Stimulated activated CD4-positive, alpha-beta T cell treated with anti-CD3 and anti-CD28 coated beads, Interleukin-4, amount 100 ng/mL, for 1 hour (primary cell): ENCODE data around the gene NDE1.
A peak's percentile ranks its signal among the peaks of the same experiment; 100 is the strongest.
"Not testable (repeated sequence)": the region's sequence is repeated elsewhere in the genome, so short reads cannot be mapped to it uniquely, and the experiment has no call there.

Experiments used
- DNase-seq: peaks from one replicate; pipeline ENCODE4 v3.0.0-alpha.2; 2020

Gene NDE1

GRCh38 chr16:15621456-15621855 lies 28.6 kb upstream of the NDE1 start:
- no peak for DNase-seq

GRCh38 chr16:15621889-15622288 lies 28.2 kb upstream of the NDE1 start:
- DNase-seq, result no peak

- DNase-seq, result no peak
Measured at GRCh38 chr16:15631730-15632409, 18.2 kb upstream of the NDE1 start.

GRCh38 chr16:15635926-15636325 lies 14.1 kb upstream of the NDE1 start:
- no peak for DNase-seq

- no peak for DNase-seq
Measured at GRCh38 chr16:15636392-15636873, 13.6 kb upstream of the NDE1 start.

- DNase-seq, result peak; percentile 22
Measured at GRCh38 chr16:15639061-15639568, 10.9 kb upstream of the NDE1 start.

- no peak for DNase-seq
Measured at GRCh38 chr16:15640966-15641365, 9.1 kb upstream of the NDE1 start.

GRCh38 chr16:15641753-15642556 lies 8.1 kb upstream of the NDE1 start:
- DNase-seq, result no peak

GRCh38 chr16:15642557-15643047 lies 7.4 kb upstream of the NDE1 start:
- DNase-seq, result peak; percentile 69

- peak; percentile 100 for DNase-seq
Measured at GRCh38 chr16:15643048-15643945, 6.7 kb upstream of the NDE1 start, which contains the start of gene MARF1. MARF1 (minus strand) TSS chr16:15643154; CDS start chr16:15639233, 3,921 bp downstream.

GRCh38 chr16:15643946-15644250 lies 6.1 kb upstream of the NDE1 start:
- DNase-seq, result no peak

- no peak for DNase-seq
Measured at GRCh38 chr16:15644267-15644961, 5.6 kb upstream of the NDE1 start.

- DNase-seq, result peak; percentile 26
Measured at GRCh38 chr16:15644962-15645465, 5.0 kb upstream of the NDE1 start.

- DNase-seq, result not testable (repeated sequence)
Measured at GRCh38 chr16:15646557-15647293, 3.3 kb upstream of the NDE1 start.

- no peak for DNase-seq
Measured at GRCh38 chr16:15647294-15648014, 2.6 kb upstream of the NDE1 start.

GRCh38 chr16:15648135-15648730 lies 1.8 kb upstream of the NDE1 start:
- DNase-seq, result no peak

- DNase-seq, result not testable (repeated sequence)
Measured at GRCh38 chr16:15649311-15649710, 734 bp upstream of the NDE1 start.

- DNase-seq, result no peak
Measured at GRCh38 chr16:15649727-15650018, 372 bp upstream of the NDE1 start.

GRCh38 chr16:15650698-15651171 lies 690 bp downstream of the NDE1 start:
- peak; percentile 40 for DNase-seq
